ENCODE data around the gene AGMO.

Gene AGMO

GRCh38 chr7:15457990-15458955 lies 103.5 kb downstream of the AGMO start:
- DNase-seq = no peak

DNA sequence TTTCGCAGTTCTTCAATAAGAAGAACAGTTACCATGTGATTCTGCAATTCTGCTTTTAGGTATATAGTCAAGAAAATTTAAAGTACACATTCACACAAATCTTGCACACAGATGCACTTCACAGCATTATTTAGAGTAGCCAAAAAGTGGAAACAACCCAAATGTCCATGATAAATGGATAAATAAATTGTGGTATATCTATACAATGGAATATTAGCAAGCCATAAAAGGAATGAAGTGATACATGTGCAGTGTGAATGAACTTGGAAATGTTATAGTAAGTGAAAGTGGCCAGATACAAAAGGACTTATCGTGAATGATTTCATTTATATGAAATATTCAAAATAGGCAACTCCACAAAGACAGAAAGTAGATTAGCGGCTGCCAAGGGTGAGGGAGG lies 109.1 kb downstream of the AGMO start:
- DNase-seq = no peak

- DNase-seq = no peak
Measured at GRCh38 chr7:15446722-15447121, 115.1 kb downstream of the AGMO start.

DNA sequence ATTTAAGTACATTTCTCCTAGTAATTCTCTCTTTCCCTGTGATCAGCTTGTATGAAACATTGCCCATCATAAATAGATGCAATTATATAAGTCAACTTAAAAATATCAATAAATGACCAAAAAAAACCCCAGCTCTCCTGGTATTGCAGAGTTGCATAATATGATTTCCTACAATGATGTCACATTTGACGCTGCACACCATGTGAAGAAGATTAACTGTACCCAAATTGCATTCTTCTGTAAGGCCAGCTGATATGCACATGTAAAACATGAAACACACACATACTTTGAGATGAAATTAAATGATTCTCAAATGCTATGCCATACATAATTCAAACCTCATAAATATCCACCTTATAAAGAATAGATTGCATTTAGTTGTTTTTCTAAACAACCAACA lies 115.5 kb downstream of the AGMO start:
- DNase-seq = no peak

- DNase-seq = no peak
Measured at GRCh38 chr7:15441915-15442314, 119.9 kb downstream of the AGMO start.

DNA sequence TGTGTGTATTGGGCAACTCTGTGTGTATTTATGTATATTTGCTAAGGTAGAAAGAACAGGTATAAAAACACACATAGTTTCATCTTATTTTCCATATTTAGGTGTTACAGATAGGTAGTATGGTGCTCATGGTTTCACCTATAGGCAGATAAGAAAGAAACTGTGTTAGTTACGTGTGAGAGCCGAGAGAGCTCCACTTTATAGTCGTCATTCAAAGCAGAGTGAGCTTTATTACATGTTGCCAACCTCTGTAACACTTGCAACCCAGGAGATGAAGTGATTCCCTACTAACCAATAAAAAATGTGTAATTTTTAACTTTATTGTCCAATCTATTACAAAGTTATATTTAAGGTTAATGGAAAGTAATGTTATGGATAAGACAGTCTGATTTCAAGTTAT lies 121.3 kb downstream of the AGMO start:
- DNase-seq = no peak

DNA sequence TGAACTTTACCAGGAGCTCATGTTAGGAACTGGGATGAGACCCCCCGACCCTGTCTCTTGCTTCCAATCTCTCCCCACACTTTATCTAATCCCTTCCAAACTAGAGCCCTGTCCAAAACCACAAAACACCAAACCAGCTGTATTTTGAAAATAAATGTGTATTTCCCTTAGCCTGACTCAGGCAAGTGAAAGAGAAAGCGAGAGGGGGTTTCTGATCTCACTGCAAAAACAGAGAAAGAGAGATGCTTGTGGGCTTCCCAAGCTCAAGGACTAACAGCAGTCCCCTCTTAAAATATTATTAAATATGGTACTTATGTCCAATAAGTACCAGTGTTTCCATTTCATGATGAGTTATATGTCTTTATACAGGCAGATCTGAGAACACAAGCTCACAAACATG lies 122.0 kb downstream of the AGMO start:
- no peak for DNase-seq

GRCh38 chr7:15433151-15433550 lies 128.7 kb downstream of the AGMO start:
- no peak for DNase-seq

DNA sequence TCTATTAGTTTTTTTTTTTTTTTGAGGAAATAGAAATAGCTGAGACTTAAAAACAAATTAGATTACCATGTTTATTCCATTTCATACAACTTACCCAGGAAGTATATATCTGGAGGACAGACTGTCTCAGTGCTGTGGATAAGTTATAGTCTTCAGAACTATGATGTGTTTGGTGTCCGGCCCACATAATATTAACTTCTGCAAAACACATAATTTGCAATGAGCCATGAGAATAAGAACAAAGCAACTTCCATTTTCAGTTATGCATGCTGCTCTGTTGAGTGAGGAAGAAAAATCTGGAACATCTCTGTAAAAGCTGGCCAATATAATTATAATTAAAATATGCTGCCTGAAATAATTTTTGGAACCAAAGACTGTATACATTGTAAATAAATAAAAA lies 130.9 kb downstream of the AGMO start:
- no peak for DNase-seq

DNA sequence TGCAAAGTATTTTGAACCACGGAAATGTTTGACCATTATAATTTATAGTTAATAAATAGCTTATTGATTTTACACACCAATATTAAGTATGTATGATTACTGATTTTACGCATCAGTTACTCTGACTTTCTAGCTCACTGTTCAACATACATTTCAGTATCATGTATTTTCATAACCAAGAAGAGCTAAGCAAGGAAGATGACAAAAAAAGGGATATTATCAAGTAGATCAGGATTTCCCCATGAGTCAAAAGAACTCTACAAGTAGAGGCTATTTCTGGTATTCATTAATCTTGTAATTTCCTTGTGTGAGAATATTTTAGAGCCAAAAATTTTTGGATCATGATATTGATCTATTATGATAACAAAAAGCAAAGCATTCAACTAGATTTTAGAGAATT lies 131.6 kb downstream of the AGMO start:
- no peak for DNase-seq

- DNase-seq = no peak
Measured at GRCh38 chr7:15424468-15424867, 137.3 kb downstream of the AGMO start.

DNA sequence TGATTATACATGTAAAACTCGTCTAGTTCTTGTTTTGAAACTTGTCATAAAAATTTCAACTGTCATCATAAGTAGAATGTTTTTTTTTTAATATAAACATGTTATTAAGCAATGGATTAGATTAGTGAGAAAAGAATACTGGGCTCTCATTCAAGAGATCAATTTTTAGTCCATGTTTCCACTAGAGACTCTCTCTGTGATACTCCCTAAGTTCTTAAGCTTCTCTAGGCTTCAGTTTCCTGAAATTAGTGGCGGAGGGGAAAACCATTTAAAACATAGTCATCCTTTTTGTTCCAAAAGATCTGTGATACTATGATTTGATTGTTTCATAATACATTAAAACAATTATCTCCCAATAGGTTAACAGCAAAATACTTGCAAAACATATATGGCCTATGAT lies 142.2 kb downstream of the AGMO start:
- no peak for DNase-seq

- DNase-seq = no peak
Measured at GRCh38 chr7:15418264-15418663, 143.6 kb downstream of the AGMO start.

DNA sequence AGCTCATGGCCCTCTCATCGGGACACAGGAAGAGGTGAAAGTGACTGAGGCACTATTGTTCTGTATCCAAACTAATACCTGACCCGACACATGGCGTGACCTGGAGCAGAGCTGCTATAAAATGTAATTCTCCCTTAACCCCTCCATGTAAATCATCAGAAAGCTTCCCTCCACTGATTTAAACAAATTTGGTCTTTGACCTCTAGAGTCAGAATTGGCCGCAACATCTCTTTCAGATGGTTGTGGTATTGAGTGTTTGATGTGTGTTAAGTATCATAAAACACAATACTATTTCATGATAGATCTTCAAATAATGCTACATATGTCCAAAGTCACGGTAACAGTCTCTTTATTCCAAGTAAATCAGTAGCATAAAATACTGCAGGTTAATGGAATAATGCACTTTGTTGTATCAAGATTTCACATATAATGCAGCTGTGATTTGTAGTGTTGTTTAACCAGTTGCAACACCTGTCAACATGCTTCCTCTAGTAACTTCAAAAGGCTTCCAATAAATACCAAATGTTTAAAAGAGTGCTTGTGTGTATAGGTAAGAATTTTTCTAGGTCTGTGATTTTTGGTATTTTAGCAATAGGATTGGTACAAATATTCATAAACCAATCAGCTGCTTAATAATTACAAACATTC lies 144.3 kb downstream of the AGMO start:
- DNase-seq = no peak

- no peak for DNase-seq
Measured at GRCh38 chr7:15411019-15411418, 150.8 kb downstream of the AGMO start.

DNA sequence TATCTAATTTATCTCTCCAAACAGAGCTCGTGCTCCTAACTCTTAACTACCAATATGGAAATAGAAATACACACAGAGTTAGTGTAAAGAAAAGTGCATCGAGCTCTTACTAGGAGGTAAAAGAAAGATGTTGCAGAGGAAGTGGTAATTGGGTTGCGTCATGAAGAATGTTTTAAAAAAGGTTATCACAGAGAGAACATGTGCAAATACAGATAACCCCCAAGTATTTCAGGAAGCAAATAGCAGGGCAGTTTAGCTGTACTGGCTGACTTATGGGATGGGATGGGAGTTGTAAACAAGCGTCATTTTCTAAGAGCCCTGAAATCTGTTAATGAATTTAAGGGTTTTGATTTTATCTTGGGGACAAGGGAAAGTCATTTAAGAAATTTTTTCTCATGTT lies 153.9 kb downstream of the AGMO start:
- no peak for DNase-seq

DNA sequence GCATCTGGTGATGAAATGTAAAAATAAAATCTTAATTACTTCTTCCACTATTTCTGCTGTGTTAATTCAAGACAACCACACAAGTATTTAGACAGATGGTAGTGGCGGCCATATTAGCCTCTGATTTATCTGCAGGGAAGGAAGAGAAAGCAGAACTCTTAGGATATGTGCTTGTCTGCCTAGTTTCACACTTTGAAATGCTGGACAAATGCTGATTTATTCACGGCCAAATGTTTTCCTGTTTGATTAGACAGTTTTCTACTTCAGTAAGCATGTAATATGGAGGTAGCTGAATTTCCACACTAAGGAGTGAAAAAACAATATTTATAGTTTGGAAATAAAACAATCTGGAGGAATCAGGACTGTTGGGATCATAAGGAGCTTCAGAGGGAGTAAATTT lies 158.1 kb downstream of the AGMO start:
- no peak for DNase-seq

GRCh38 chr7:15403315-15403714 lies 158.5 kb downstream of the AGMO start:
- DNase-seq = no peak

DNA sequence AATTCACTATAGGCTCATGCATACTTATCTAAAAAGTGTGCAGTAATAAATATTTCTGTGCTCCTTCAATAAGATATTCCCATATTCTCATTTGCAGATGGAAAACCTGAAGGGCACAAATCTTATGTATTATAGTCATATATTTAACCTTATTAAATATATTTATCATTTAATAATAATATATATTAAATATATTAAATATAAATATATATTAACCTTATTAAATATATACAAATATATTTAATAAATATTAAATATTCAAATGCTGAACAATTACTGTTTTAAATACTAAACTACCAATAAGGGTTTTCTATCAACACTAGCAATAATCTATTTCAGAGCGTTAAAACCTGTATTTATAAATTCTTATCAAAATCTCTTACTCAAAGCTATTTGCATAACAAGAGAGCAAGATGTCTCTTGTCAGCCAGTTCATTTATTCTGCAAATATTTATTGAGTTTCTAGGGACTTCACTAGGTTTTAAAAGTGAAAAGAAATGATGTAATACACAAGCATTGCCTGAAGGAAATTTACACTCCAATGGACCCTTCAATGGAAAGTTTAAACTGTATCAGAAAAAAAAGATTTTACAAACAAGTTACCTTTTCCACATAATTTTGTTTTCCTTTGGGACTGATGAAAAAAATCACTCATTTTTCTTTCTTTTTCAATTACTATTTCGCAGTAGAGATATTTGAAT lies 159.2 kb downstream of the AGMO start:
- no peak for DNase-seq

- no peak for DNase-seq
Measured at GRCh38 chr7:15400440-15400839, 161.4 kb downstream of the AGMO start.

- DNase-seq = no peak
Measured at GRCh38 chr7:15399441-15399840, 162.4 kb downstream of the AGMO start.

GRCh38 chr7:15397922-15398760 lies 163.7 kb downstream of the AGMO start:
- no peak for DNase-seq
